Measurements from ENCODE around the gene RAPGEF5.

GRCh38 chr7:22356701-22357310 is at the start of gene RAPGEF5:
- TF ChIP-seq CTCF (IDR thresholded peaks at IDR 0.05) (no peak), POLR2AphosphoS5 (IDR thresholded peaks at IDR 0.05) (no peak), POLR2A (IDR thresholded peaks at IDR 0.05; ENCODE audit: low read depth) (no peak)

All from esophagus muscularis mucosa (tissue), 3 donors.